Epithelial cell of esophagus (primary cell): ENCODE measurements around the gene RAB40C.

Source experiments
- DNase-seq: peaks from one replicate; pipeline ENCODE4 v3.0.0; 2010; ENCODE audit warnings: low read depth
- H3K4me3 ChIP-seq: 2 replicates; pipeline ENCODE4 v1.5.1; 2011; ENCODE audit warnings: mild to moderate bottlenecking, low read length, control low read depth
- CTCF ChIP-seq: IDR thresholded peaks from 2 replicates; pipeline ENCODE4 v1.5.1; 2011; ENCODE audit warnings: low read depth, mild to moderate bottlenecking, low read length, control low read depth, inconsistent platforms; ENCODE audit not compliant: insufficient read depth; ENCODE audit errors: missing control alignments

RAB40C gene

GRCh38 chr16:569445-570254 is 20.2 kb upstream of the RAB40C start, which contains the start of gene PIGQ:
Gene PIGQ (plus strand): TSS chr16:569968. CDS start chr16:574075, 4,107 bp downstream.
- TF ChIP-seq CTCF, result no peak
- peak within 1 kb of the TSS; percentile 56 for H3K4me3 ChIP-seq

GRCh38 chr16:572865-573650 is 16.8 kb upstream of the RAB40C start:
- no peak overlapping the region for H3K4me3 ChIP-seq
- no peak for DNase-seq
- no peak for TF ChIP-seq CTCF

More at GRCh38 chr16:569445-570254, 20.2 kb upstream of the RAB40C start, which contains the start of gene PIGQ:
- DNase-seq, result peak; percentile 47

GRCh38 chr16:574021-574760 is 15.7 kb upstream of the RAB40C start:
- DNase-seq, result no peak
- no peak for TF ChIP-seq CTCF

GRCh38 chr16:575354-576196 is 14.3 kb upstream of the RAB40C start:
- H3K4me3 ChIP-seq, result no peak overlapping the region
- DNase-seq, result no peak
- no peak for TF ChIP-seq CTCF

More at GRCh38 chr16:574021-574760, 15.7 kb upstream of the RAB40C start:
- no peak overlapping the region for H3K4me3 ChIP-seq

GRCh38 chr16:576197-576822 is 13.6 kb upstream of the RAB40C start:
- no peak for TF ChIP-seq CTCF
- DNase-seq, result no peak
- no peak overlapping the region for H3K4me3 ChIP-seq

- TF ChIP-seq CTCF, result no peak
Observed at GRCh38 chr16:576823-577201, 13.1 kb upstream of the RAB40C start.

More at GRCh38 chr16:576823-577201, 13.1 kb upstream of the RAB40C start:
- no peak overlapping the region for H3K4me3 ChIP-seq
- no peak for DNase-seq
